Measurements from ENCODE around the gene SDCCAG8. TPM values are rescaled to one million over a fixed set of nuclear protein-coding genes. Genes with fewer than 3 reads are reported as not detected.

The SDCCAG8 gene
- total RNA-seq, 1 donor from 2014 or later, result 25.4 TPM

DNA sequence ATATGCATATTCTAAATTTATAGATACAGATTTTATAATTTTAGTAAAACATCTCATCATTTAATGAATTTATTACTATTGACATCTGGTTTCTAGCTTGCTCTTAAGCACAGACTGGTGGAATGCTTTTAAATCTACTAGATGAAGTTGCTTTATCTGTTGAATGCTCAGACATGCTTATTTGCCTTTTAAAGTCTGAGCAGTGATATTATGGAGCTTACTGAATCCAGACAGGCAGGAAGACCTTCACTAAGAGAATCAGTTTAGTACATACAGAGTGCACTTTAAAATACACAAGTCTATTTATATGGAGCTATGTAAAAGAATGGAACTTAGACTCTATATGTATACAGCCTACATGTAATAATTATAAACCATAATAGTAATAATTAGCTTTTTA is 16.6 kb downstream of the SDCCAG8 start:
- intact Hi-C loops (cut with micrococcal nuclease), result no loop called here
- Mint-ChIP-seq H3K4me1 (ENCODE audit: low read depth) (peaks cover 8% of the 10 kb centered on the region), H3K27ac (no peak overlapping the region), H3K4me3 (ENCODE audit: low read depth) (no peak overlapping the region), H3K27me3 (ENCODE audit: low read depth) (no peaks in the 10 kb centered on the region), H3K9me3 (no peaks in the 10 kb centered on the region), H3K36me3 (ENCODE audit: low read depth) (peaks cover 51% of the 10 kb centered on the region)
- DNase-seq (ENCODE audit: low spot score), result no peak

DNA sequence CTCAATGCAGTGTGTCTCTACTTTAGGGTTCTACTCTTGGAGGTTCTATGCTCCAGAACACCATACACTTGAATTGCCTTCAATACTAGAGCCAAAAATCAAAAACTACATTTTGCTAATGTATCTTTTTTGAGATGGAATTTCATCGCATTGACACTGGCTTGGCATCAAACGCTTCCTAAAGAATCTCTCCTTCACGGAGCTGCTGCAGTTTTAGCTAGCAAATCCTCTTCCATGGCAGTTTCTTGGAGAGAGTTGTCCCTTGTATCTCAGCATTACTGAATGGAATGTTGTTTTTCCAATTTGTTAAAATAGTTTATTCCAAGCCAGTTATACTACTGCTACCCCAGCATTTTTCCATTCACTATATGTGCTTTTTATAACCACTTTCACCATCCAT is 17.7 kb downstream of the SDCCAG8 start:
- Mint-ChIP-seq H3K4me3 (ENCODE audit: low read depth) (no peak overlapping the region), H3K9me3 (no peaks in the 10 kb centered on the region), H3K27me3 (ENCODE audit: low read depth) (no peaks in the 10 kb centered on the region), H3K36me3 (ENCODE audit: low read depth) (peaks cover 56% of the 10 kb centered on the region), H3K4me1 (ENCODE audit: low read depth) (peaks cover 8% of the 10 kb centered on the region), H3K27ac (no peak overlapping the region)
- no peak for DNase-seq (ENCODE audit: low spot score)
- intact Hi-C loops (cut with micrococcal nuclease), result no loop called here

DNA sequence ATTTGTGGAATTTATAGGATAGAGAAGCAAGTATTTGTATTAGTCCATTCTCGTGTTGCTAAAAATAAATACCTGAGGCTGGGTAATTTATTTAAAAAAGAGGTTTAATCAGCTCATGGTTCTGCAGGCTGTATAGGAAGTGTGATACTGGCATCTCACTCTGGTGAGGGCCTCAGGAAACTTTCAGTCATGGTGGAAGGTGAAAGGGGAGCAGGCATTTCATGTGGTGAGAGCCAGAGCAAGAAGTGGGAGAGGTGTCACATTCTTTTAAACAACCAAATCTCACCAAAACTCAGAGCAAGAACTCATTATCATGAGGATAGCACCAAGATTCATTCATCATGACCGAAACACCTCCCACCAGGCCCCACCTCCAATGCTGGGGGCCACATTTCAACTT is 18.1 kb downstream of the SDCCAG8 start:
- no peaks in the 10 kb centered on the region for H3K9me3 Mint-ChIP-seq
- DNase-seq (ENCODE audit: low spot score), result no peak
- peaks cover 56% of the 10 kb centered on the region for H3K36me3 Mint-ChIP-seq (ENCODE audit: low read depth)
- H3K27ac Mint-ChIP-seq, result no peak overlapping the region
- intact Hi-C loops (cut with micrococcal nuclease), result no loop called here
- H3K4me1 Mint-ChIP-seq (ENCODE audit: low read depth), result peaks cover 8% of the 10 kb centered on the region
- H3K4me3 Mint-ChIP-seq (ENCODE audit: low read depth), result no peak overlapping the region
- H3K27me3 Mint-ChIP-seq (ENCODE audit: low read depth), result no peaks in the 10 kb centered on the region

DNA sequence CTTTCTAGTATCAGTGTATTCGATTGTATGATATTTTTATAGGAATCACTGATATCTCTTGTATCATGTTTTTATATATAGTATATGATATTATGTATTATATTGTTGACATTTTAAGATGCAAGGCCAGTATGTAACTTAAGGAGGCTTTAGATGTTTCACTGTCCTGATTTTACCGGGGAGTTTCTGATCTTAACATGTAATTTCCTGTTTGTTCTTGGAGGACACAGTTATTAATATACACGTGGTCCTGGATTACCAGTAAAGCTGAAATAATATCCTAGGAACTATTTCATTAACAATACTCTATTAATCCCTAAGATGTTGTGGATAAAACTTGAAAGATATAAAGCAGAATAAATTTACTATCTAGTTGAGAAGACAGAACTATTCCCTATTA is 19.5 kb downstream of the SDCCAG8 start:
- Mint-ChIP-seq H3K9me3 (no peaks in the 10 kb centered on the region), H3K27ac (no peak overlapping the region), H3K4me3 (ENCODE audit: low read depth) (no peak overlapping the region), H3K4me1 (ENCODE audit: low read depth) (peaks cover 7% of the 10 kb centered on the region), H3K27me3 (ENCODE audit: low read depth) (no peaks in the 10 kb centered on the region), H3K36me3 (ENCODE audit: low read depth) (peaks cover 59% of the 10 kb centered on the region)
- no peak for DNase-seq (ENCODE audit: low spot score)
- intact Hi-C loops (cut with micrococcal nuclease), result no loop called here

DNA sequence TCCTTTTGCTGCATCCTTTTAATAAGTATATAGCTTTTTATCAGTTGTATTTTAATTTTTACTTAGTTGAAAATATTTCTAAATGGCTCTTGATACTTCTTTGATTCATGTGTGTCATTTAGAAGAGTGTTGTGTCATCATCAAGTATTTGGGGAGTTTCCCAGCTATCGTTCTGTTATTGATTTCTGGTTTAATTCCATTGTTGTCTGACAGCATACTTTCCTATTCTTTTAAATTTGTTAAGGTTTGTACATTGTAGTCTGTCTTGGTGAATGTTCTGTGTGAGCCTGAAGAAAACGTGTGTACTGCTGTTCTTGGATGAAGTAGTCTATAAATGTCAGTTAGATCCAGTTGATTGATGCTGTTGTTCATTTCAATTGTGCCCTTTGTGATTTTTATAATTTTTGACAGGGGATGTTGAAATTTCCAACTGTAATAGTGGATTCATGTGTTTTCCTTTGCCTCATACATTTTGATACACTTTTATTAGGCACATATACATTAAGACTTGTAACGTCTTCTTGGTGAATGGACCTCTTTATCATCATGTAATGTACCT is 24.8 kb downstream of the SDCCAG8 start:
- no peaks in the 10 kb centered on the region for H3K27me3 Mint-ChIP-seq (ENCODE audit: low read depth)
- H3K9me3 Mint-ChIP-seq, result no peaks in the 10 kb centered on the region
- H3K4me1 Mint-ChIP-seq (ENCODE audit: low read depth), result peaks cover 6% of the 10 kb centered on the region
- intact Hi-C loops (cut with micrococcal nuclease), result no loop called here
- no peak overlapping the region for H3K27ac Mint-ChIP-seq
- peaks cover 49% of the 10 kb centered on the region for H3K36me3 Mint-ChIP-seq (ENCODE audit: low read depth)
- no peak overlapping the region for H3K4me3 Mint-ChIP-seq (ENCODE audit: low read depth)
- no peak for DNase-seq (ENCODE audit: low spot score)

DNA sequence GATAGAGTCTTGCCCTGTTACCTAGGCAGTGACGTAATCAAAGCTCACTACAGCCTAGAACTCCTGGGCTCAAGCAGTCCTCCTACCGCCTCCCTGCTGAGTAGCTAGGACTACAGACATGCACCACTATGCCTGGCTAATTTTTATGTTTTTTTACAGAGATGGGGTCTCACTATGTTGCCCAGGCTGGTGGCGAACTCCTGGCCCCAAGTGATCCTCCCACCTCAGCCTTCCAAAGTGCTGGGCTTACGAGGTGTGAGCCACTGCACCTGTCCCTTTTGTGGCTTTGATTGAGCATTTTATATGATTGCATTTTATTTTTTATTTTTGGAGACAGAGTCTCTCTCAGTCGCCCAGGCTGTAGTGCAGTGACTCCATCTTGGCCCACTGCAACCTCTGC is 25.8 kb downstream of the SDCCAG8 start:
- H3K4me1 Mint-ChIP-seq (ENCODE audit: low read depth), result peaks cover 16% of the 10 kb centered on the region
- peaks cover 48% of the 10 kb centered on the region for H3K36me3 Mint-ChIP-seq (ENCODE audit: low read depth)
- no peaks in the 10 kb centered on the region for H3K27me3 Mint-ChIP-seq (ENCODE audit: low read depth)
- H3K27ac Mint-ChIP-seq, result no peak overlapping the region
- DNase-seq (ENCODE audit: low spot score), result no peak
- intact Hi-C loops (cut with micrococcal nuclease), result no loop called here
- no peaks in the 10 kb centered on the region for H3K9me3 Mint-ChIP-seq
- H3K4me3 Mint-ChIP-seq (ENCODE audit: low read depth), result no peak overlapping the region

DNA sequence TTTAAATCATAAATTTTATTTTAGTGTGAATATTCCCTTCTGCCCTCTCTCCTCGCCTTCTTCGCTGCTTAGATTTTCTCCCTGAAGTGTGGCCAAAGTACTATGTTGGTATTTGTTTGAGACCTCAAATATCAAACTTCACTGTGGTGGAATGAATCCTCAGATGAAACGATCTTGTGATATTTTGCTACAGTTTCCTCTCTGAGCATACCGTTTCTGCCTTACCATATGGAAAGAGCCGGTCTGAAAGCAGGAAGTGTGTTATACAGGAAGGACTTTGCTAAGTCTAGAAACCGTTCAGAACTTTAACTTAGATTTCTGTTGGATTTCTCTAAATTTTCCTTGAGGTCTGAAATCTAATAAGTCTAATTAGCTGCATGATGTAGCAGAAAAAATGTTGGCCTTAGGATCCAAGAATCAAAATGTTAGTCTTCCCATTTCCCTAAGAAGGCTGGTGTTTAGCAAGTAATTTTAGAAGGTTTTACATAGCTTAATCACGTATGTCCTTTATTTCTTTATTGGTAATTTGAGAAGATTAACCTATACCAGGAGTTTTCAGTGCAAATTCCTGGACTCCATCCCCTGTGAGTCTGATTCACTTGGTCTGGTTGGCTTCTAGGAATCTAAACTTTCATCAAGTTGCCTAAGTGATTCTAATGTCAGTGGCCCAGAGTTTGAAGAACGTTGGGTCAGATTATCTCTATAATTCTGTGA is 30.7 kb downstream of the SDCCAG8 start:
- H3K36me3 Mint-ChIP-seq (ENCODE audit: low read depth), result peaks cover 60% of the 10 kb centered on the region
- no peaks in the 10 kb centered on the region for H3K27me3 Mint-ChIP-seq (ENCODE audit: low read depth)
- H3K4me3 Mint-ChIP-seq (ENCODE audit: low read depth), result no peak overlapping the region
- no peak for DNase-seq (ENCODE audit: low spot score)
- H3K27ac Mint-ChIP-seq, result no peak overlapping the region
- H3K4me1 Mint-ChIP-seq (ENCODE audit: low read depth), result peaks cover 25% of the 10 kb centered on the region
- intact Hi-C loops (cut with micrococcal nuclease), result loop anchor here (1.0 kb wide), 1 partner anchor 31 kb away; the partner anchor contains the start of gene CEP170
- H3K9me3 Mint-ChIP-seq, result no peaks in the 10 kb centered on the region

DNA sequence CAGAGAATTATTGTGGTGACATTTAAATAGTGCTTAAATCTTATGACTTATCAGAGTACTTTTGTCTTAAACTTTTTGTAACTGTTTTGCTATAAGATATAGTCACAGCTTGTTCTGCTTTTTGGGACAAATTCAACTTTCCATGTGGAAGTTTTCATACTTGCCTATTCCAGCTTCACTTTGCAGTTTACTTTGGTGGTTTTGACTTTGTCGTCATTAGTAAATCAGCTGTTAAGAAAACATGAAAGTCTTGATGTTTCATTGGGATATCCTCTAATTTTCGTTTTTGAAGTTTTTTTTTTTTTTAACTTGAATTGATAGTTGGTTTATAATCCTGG is 31.3 kb downstream of the SDCCAG8 start:
- no peaks in the 10 kb centered on the region for H3K27me3 Mint-ChIP-seq (ENCODE audit: low read depth)
- no peak for DNase-seq (ENCODE audit: low spot score)
- H3K4me1 Mint-ChIP-seq (ENCODE audit: low read depth), result peaks cover 25% of the 10 kb centered on the region
- no peak overlapping the region for H3K4me3 Mint-ChIP-seq (ENCODE audit: low read depth)
- H3K9me3 Mint-ChIP-seq, result no peaks in the 10 kb centered on the region
- H3K27ac Mint-ChIP-seq, result no peak overlapping the region
- peaks cover 62% of the 10 kb centered on the region for H3K36me3 Mint-ChIP-seq (ENCODE audit: low read depth)
- intact Hi-C loops (cut with micrococcal nuclease), result loop anchor here (1.0 kb wide), 1 partner anchor 32 kb away; the partner anchor contains the start of gene CEP170

DNA sequence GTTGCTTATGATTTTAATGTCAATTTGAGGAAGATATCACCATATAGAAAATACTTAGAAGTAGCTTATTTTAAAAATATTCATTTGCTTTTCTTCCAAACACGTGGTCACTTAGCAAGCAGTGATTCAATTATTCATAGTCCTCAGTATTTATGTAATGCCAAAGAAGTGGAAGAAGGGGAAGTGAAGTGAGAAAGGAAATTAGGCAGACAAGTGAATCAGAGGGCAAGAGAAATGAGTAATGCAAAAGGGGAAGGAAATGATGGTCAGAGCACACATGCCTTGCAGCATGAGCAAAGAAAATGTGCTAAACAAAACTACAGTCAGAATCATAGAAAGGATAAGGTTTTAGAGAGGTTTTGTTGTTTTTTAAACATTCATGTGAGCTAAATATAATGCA is 31.8 kb downstream of the SDCCAG8 start:
- intact Hi-C loops (cut with micrococcal nuclease), result loop anchor here (1.0 kb wide), 1 partner anchor 32 kb away; the partner anchor contains the start of gene CEP170
- H3K4me3 Mint-ChIP-seq (ENCODE audit: low read depth), result no peak overlapping the region
- DNase-seq (ENCODE audit: low spot score), result no peak

DNA sequence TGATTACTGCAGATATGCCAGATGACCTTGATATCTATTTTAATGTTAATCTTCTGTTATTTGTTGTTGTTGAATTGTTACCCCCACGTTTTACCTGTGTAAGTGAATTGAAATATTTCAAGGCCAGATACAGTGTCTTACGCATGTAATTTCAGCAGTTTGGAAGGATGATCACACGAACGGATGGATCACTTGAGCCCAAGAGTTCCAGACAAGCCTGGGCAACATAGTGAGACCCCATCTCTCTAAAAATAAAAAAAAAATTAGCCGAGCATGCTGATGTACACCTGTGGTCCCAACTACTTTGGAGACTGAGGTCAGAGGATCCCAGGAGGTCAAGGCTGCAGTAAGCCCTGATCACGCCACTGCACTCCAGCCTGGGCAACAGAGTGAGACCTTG is 32.2 kb downstream of the SDCCAG8 start:
- no peak for DNase-seq (ENCODE audit: low spot score)
- no peak overlapping the region for H3K4me3 Mint-ChIP-seq (ENCODE audit: low read depth)
- H3K9me3 Mint-ChIP-seq, result peaks cover 7% of the 10 kb centered on the region
- peak overlapping the region; percentile 72 for H3K27ac Mint-ChIP-seq
- H3K36me3 Mint-ChIP-seq (ENCODE audit: low read depth), result peaks cover 64% of the 10 kb centered on the region
- intact Hi-C loops (cut with micrococcal nuclease), result no loop called here
- peaks cover 25% of the 10 kb centered on the region for H3K4me1 Mint-ChIP-seq (ENCODE audit: low read depth)
- H3K27me3 Mint-ChIP-seq (ENCODE audit: low read depth), result no peaks in the 10 kb centered on the region

More for the DNA sequence above, 31.8 kb downstream of the SDCCAG8 start:
- Mint-ChIP-seq H3K4me1 (ENCODE audit: low read depth) (peaks cover 25% of the 10 kb centered on the region), H3K36me3 (ENCODE audit: low read depth) (peaks cover 62% of the 10 kb centered on the region), H3K9me3 (peaks cover 3% of the 10 kb centered on the region), H3K27me3 (ENCODE audit: low read depth) (no peaks in the 10 kb centered on the region), H3K27ac (peak overlapping the region; percentile 72)

DNA sequence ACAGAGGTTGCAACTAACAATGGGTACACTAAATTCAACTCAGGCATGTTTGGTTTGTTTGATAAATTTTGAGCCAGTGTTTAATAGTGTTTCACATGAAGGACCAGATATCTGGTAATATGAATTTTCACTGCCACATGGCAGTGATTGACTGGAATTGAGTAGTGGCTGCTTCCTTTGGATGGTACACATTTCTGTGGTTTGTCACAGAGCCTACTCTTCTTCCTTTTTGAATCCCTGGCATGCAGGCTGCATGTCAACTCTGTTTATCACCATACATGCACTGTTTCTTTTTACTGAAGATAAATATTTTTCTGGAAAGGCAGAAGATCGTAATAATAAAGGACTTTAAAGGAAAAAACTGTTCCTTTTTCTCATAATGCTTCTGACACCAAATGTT is 35.5 kb downstream of the SDCCAG8 start:
- Mint-ChIP-seq H3K4me1 (ENCODE audit: low read depth) (peaks cover 19% of the 10 kb centered on the region), H3K4me3 (ENCODE audit: low read depth) (no peak overlapping the region), H3K9me3 (peaks cover 34% of the 10 kb centered on the region), H3K36me3 (ENCODE audit: low read depth) (peaks cover 77% of the 10 kb centered on the region), H3K27me3 (ENCODE audit: low read depth) (no peaks in the 10 kb centered on the region), H3K27ac (no peak overlapping the region)
- intact Hi-C loops (cut with micrococcal nuclease), result no loop called here
- no peak for DNase-seq (ENCODE audit: low spot score)

DNA sequence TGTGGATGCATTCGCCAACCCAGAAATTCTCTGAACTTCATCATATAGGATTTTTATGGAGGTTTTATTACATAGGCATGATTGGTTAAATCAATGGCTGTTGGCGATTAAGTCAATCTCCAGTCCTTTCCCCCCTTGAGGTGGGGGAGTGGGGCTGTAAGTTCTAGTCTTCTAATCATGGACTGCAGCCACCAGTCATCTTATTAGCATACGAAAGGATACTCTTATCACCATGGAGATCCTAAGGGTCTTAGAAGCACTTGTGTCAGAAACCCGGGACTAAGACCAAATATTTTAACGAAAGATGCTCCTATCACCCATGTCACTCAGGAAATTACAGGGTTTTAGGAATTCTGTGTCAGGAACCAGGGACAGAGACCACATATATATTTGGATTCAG is 36.3 kb downstream of the SDCCAG8 start:
- Mint-ChIP-seq H3K4me1 (ENCODE audit: low read depth) (peaks cover 13% of the 10 kb centered on the region), H3K27me3 (ENCODE audit: low read depth) (no peaks in the 10 kb centered on the region), H3K9me3 (peaks cover 38% of the 10 kb centered on the region), H3K4me3 (ENCODE audit: low read depth) (no peak overlapping the region), H3K27ac (no peak overlapping the region), H3K36me3 (ENCODE audit: low read depth) (peaks cover 80% of the 10 kb centered on the region)
- DNase-seq (ENCODE audit: low spot score), result no peak
- intact Hi-C loops (cut with micrococcal nuclease), result no loop called here

DNA sequence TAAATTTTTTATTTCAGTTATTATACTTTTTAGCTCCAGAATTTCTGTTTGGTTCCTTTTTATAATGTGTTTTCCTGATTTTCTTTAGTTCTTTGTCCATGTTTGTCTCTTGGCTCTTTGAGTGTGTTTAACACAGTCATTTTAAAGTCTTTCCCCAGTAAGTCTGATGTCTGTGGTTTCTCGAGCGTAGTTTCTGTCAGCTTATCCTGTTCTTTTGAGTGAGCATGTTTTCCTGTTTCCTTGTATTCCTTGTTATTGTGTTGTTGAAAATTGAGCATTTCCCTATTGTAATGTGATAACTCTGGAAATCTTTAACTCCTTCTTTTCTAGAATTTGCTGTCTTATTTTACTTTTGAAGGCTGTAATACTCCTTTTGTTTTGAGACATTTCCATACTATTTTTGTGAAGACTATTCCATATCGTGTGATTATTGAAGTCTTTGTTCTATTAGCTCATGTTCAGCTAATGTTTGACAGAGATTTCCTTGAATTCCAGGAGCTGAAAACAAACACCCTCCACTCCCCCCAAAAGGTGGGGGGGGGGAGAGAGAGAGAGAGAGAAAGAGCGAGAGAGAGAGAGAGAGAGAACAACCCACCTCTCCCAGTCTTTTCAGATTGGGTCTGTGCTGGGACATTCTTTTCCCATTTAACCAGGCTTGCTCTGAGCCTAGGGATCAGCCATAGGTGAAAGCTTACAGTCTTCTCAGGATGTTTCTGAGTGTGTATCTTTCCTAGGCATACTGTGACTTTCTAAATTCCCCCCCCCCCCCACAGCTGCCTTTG is 38.3 kb downstream of the SDCCAG8 start:
- peaks cover 41% of the 10 kb centered on the region for H3K9me3 Mint-ChIP-seq
- H3K27ac Mint-ChIP-seq, result no peak overlapping the region
- peaks cover 82% of the 10 kb centered on the region for H3K36me3 Mint-ChIP-seq (ENCODE audit: low read depth)
- no peak overlapping the region for H3K4me3 Mint-ChIP-seq (ENCODE audit: low read depth)
- no peaks in the 10 kb centered on the region for H3K27me3 Mint-ChIP-seq (ENCODE audit: low read depth)
- peaks cover 2% of the 10 kb centered on the region for H3K4me1 Mint-ChIP-seq (ENCODE audit: low read depth)
- intact Hi-C loops (cut with micrococcal nuclease), result no loop called here
- DNase-seq (ENCODE audit: low spot score), result no peak

Measured in activated T-helper 2 cell treated with anti-CD3 and anti-CD28 coated beads, Interferon-gamma antibody, Interleukin-2, Interleukin-4, amounts not matched to agents 10 μg/mL and 5 μg/mL and 100 μg/mL, durations not matched to agents 14 hours and 24 hours and 36 hours (primary cell).